ENCODE results near the gene C13orf46.
"Not testable (repeated sequence)": the region's sequence is repeated elsewhere in the genome, so short reads cannot be mapped to it uniquely, and the experiment has no call there.

C13orf46 gene

GRCh38 chr13:113973218-113974164, at the start of gene C13orf46:
Gene C13orf46 (minus strand): TSS chr13:113974076. CDS start chr13:113973997, 79 bp downstream.
- DNase-seq: no peak

DNA sequence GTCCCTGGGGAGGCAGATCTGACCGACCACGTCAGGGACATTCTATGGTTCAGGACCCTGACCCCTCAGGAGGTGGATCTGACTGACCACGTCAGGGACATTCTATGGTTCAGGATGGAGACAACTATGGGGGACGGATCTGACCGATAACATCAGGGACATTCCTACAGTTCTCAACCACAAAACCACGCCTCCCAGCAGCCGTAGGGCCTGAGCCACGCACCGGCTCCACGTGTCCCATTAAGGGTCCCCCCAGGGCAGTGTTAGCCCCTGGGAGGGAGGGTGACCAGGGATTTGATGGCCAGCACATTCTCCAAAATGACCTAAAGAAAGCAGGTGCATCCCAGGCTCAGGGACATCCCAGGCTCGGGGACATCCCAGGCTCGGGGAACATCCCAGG, 49.0 kb upstream of the C13orf46 start:
- no peak for DNase-seq

GRCh38 chr13:114022309-114022669, 48.4 kb upstream of the C13orf46 start:
- DNase-seq: no peak

- DNase-seq: no peak
These were observed 47.8 kb upstream of the C13orf46 start for GRCh38 chr13:114021464-114022308.

GRCh38 chr13:114020750-114021463, 47.0 kb upstream of the C13orf46 start:
- no peak for DNase-seq

DNA sequence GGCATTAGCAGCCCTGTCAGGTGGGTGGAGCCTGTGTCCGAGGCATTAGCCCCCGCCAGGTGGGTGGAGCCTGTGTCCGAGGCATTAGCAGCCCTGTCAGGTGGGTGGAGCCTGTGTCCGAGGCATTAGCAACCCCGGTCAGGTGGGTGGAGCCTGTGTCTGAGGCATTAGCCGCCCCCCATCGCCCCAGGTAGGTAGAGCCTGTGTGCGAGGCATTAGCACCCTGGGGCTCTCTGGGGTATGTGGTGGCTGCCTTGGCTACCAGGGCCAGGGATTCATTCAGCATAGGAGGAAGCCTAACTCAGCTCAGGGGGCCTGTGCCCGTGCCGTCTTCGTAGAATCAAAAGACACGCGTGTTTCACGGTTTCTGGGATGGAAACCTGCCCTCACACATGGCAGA, 46.3 kb upstream of the C13orf46 start:
- DNase-seq: not testable (repeated sequence)

DNA sequence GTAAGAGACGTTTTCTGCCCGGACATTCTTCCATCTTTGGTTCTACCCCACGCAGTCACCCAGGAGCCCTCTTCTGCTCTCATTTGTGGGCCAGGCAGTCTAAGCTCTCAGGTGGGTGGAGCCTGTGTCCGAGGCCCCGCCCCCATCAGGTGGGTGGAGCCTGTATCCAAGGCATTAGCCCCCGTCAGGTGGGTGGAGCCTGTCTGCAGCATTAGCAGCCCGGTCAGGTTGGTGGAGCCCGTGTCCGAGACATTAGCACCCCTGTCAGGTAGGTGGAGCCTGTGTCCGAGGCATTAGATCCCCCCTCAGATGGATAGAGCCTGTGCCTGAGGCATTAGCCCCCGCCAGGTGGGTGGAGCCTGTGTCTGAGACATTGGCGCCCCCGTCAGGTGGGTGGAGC, 45.5 kb upstream of the C13orf46 start:
- DNase-seq: peak; percentile 59

DNA sequence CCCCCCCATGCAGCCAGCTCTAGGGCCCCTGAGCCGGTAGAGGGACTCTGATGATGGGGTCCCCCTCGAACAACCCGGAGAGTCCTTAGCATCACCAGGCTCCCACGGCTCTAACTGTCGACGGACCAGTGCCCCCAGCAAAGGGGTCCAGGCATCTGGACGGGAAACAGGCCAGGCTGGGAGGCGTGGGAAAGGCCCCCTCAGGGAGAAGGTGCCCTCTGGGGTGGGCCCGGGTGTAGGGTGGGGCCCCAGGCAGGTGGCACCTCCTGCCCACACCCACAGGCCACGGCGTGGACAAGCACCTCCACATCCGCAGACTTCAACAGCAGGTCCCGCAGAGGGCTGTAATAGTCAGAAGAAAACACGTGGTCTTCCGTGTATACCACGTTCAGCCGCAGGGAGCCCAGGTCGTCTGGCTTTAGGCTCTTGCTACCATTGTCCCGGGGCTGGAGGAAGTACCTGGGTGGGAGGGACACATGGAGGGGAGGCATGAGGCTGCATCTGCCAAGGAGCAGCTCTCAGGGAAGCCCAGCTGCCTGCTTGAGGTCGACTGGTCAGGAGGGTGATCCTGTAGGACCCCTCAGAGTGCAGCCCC, 44.7 kb upstream of the C13orf46 start:
- no peak for DNase-seq

GRCh38 chr13:114017966-114018365, 44.1 kb upstream of the C13orf46 start:
- DNase-seq: no peak

DNA sequence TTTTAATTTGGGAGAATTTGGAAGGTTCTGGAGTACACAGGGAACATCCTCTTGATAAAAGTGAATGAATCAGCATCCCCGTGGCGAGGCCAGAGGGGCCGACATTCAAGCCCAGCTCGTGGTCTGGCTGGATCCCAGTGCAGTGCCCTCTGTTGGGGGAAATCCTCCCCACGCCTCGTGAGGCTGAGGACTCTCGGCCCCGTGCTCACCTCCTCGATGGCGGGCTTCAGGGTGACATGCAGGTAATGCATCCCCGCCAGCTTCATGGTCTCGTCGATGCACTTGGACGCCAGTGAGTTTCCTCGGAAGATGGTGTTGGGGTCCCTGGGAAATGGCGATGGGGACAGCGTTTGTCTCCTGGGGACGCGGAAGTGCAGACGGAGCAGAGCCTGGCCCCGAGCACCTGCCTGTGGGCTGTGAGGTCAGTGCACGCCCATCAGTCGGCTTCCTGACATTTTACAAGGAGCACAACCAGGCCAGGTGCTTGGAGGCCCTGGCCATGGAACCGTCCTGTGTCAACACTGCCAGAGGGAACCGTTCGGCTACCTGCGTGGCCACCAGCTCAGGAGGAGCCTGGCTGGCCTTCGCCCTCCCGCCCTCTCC, 43.3 kb upstream of the C13orf46 start:
- DNase-seq: no peak

- no peak for DNase-seq
These were observed 42.6 kb upstream of the C13orf46 start for GRCh38 chr13:114016321-114017027.

GRCh38 chr13:114015969-114016295, 42.1 kb upstream of the C13orf46 start:
- peak in 1 of 2 experiments; percentile 11 for DNase-seq

DNA sequence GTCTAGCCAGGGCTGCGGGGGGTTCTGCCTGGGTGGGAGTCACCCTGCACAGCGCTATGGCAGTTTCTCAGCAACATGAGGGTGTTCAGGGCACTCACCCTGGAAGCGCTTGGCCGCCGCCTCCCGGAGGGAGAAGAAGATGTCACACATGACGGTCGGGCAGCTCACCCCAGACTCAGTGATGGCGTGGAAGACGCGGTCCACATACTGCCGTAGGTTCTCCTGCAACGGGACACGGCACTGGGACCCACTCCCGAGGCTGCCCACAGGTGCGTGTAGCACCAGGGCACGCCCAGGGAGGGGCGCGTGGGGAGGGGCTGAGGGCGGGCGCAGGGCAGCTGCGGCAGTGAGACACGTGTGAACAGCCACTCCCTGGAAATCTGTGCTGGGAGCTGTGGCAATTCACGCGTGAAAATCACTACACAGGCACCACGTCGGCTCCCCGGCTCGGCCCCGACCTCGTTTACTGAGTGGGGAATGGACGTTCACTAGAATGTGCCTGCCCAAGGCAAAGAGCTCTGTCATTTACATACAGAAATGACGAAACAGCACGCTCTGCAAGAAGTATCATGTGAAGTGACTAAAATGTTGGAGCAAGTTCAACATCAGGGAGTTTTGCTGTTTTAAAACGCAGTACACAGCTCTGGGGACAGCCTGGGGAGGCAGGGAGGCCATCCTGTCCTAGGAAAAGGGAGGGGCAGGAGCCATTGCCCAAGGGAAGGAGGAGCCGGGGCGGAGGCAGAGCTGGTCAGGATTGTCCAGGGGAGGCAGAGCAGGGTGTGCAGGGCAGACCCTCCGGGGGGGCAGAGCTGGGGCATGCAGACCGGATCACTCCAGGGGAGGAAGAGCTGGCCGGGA, 41.5 kb upstream of the C13orf46 start:
- no peak for DNase-seq

DNA sequence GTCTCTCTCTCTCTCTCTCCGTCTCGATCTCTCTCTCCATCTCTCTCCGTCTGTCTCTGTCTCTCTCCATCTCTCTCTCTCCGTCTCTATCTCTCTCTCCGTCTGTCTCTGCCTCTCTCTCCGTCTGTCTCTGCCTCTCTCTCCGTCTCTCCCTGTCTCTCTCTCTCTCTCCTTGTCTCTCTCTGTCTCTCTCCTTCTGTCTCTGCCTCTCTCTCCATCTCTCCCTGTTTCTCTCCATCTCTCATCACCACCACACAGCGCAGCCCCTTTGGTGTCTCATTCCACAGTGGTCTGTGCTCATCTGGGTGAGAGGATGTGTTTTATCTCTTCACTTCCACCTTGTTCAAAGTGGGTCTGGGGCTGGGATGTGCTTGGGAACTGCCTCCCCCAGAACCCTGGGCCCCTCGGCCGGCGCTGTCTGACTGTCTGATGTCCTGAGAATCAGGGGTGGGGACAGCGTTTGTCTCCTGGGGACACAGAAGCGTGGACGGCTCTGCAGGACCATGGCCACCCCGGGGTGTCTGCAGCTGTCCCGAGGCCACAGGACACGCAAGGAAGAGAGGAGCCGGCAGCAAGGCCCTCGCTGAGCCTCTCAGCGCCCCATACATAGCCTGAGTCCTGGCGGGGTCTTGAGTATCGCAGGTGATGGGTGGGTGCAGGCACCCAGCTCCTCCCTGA, 40.2 kb upstream of the C13orf46 start:
- DNase-seq: no peak

DNA sequence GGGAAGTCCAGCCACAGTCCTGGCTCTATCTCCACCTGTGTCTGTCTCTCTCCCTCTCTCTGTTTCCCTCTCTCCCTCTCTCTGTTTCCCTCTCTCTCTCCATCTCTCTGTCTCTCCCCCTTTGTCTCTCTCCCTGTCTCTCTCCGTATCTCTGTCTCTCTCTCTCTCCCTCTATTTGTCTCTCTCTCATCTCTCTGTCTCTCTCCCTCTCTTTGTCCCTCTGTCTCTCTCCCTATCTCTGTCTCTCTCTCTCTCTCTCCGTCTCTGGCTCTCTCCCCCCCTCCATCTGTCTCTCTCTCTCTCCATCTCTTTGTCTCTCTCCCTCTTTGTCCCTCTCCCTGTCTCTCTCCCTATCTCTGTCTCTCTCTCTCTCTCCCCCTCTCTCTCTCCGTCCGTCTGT, 39.5 kb upstream of the C13orf46 start:
- DNase-seq: no peak

GRCh38 chr13:114012921-114013320, 39.0 kb upstream of the C13orf46 start:
- no peak for DNase-seq

DNA sequence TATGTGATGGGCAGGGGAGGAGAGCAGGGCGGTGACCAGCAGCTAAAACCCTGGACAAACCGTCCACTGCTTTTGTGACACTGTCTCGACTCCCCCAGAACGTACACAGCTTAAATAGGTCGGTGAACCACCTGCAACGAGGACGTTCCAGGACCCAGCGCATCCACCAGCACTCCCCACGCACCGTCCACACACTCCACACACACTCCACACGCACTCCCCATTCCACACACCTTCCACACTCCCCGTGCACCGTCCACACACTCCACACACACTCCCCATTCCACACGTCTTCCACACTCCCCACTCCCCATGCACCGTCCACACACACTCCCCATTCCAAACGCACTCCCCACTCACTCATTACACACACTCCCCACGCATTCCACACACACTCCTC, 38.3 kb upstream of the C13orf46 start:
- DNase-seq: no peak

DNA sequence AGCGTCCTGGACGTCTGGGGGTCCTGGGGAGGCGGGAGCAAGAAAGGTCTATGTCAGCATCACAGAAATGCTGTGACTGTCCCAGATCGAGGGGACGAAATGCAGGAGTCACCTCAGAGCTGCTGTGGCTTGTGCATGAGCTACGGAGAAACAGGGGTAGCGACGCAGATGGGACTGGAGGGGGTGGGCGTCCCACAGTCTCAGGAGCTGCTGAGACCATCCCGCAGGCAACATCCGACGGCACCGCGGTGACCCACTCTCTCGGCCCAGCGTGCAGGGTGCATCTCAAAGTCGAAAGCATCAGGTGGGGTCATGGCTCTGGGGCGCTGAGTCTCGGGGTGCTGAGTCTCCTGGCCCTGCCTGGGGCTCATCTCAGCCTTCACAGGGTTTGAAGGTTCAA, 37.4 kb upstream of the C13orf46 start:
- DNase-seq: no peak

DNA sequence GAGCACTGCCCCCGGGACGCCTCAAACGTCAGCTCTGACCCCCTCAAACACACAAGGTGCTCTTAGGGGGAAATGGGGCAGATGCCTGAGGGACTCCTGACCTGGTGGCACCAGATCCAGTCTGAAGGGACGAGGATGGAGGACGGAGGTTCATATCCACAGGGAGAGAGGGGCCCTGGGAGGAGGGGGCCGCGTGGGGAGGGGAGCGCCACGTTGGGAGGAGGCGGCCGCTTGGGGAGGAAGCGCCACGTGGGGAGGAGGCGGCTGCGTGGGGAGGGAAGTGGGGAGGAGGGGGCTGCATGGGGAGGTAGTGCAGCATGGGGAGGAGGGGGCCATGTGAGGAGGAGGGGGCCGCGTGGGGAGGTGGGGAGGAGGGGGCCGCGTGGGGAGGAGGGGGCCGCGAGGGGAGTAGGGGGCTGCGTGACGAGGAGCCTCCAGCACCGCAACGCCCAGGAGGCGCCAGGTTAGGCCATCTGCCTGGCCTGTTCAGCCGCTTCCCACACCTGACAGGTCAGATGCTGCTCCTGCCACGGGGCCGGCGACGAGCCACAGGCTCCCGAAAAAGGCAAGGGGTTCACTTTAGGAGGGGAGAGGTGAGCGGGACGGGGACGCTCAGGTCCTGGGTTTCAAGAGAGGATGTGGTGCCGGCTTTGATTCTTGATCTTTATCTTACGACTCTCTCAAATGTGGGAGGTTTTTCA, 36.7 kb upstream of the C13orf46 start:
- DNase-seq: no peak
